CMK (cell line): ENCODE results near the gene NPB.
"Not testable (repeated sequence)": the region's sequence is repeated elsewhere in the genome, so short reads cannot be mapped to it uniquely, and the experiment has no call there.

Experiments used
- DNase-seq: peaks from one replicate; pipeline ENCODE4 v3.0.0-alpha.2; 2010; ENCODE audit warnings: low read depth

NPB gene

GRCh38 chr17:81912441-81913309, 10.6 kb downstream of the NPB start:
- DNase-seq, result no peak

DNA sequence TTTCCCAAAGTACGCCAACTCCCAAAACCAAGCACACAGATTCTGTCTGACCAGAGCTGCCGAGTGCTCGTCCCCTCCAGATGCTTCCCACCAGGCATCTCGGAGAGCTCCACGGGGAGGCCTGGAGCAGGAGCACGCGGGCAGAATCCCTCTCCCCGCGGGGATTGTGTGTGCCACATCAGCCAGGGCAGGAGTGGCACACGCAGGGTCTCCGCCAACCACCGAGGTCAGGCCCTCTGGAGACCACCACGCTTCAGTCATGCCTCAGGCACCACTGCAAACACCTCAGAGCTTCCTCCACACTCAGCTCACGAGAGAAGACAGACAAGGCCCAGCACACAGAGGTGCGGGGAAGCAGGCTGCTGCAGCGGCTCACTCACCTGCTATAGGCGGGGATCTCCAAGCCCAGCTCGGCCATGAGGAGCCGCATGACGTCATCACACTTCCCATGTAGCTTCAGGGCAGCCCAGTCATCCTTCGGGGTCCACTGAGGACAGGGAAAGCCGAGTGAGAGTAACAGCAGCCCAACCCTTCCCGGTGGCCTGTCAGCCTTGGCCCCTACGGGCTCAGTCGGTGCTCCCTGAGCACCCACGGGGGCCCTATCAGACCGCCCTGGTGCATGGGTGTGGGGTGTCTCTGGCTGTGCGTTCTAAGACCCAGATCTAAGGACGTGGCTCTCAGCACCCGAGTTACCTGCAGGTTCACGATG, 11.5 kb downstream of the NPB start:
- no peak for DNase-seq

- no peak for DNase-seq
Measured at GRCh38 chr17:81914103-81914850, 12.2 kb downstream of the NPB start.

GRCh38 chr17:81915331-81915730, 13.3 kb downstream of the NPB start:
- DNase-seq, result no peak

- DNase-seq, result no peak
Measured at GRCh38 chr17:81916234-81917001, 14.4 kb downstream of the NPB start.

DNA sequence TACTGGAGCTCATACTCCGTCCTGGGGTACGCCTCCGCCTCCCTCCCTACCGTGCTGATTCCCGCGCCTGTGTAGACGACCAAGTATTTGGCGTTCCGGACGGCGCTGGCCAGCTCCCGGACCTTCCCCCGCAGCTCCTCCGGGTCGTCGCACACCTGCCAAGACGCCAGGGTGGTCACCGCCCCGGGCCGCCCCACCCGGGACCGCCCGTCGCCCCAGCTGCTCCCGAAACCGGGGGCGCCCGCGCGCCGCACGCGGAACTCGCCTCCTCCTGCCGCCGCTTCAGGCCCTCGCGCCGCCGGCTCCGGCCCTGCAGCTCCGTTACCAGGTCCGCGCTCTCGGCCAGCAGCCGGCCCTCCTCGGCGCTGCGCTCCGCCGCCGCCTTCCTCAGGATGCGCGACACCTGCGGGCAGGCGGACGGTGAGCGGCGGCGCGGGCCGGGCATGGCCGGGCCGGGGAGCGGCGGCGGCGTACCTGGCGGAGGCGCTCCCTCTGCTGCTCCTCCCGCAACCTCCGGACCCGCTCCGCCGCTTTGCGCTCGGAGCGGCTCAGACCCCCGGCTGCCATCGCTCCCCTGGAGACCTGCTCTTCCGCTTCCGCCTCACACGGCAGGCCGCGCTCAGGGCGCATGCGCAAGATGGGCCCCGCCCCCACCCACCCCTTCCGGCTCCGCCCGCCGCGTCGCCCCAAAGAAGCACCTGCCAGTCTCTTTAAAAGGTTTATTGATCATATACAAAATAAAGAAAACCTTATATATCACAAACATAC, 15.7 kb downstream of the NPB start, which contains the start of gene SIRT7:
Gene SIRT7, minus strand, starts transcription at position 612 of the 768 bp plus-strand sequence. Its CDS starts 45 bp downstream, at position 567.
- peak; percentile 68 for DNase-seq

GRCh38 chr17:81918333-81918669, 16.3 kb downstream of the NPB start:
- DNase-seq, result not testable (repeated sequence)

GRCh38 chr17:81918832-81919545, 17.0 kb downstream of the NPB start:
- DNase-seq, result no peak

- no peak for DNase-seq
Measured at GRCh38 chr17:81920612-81921536, 18.8 kb downstream of the NPB start.

- DNase-seq, result no peak
Measured at GRCh38 chr17:81921537-81921862, 19.5 kb downstream of the NPB start.

GRCh38 chr17:81921996-81922565, 20.0 kb downstream of the NPB start:
- no peak for DNase-seq

DNA sequence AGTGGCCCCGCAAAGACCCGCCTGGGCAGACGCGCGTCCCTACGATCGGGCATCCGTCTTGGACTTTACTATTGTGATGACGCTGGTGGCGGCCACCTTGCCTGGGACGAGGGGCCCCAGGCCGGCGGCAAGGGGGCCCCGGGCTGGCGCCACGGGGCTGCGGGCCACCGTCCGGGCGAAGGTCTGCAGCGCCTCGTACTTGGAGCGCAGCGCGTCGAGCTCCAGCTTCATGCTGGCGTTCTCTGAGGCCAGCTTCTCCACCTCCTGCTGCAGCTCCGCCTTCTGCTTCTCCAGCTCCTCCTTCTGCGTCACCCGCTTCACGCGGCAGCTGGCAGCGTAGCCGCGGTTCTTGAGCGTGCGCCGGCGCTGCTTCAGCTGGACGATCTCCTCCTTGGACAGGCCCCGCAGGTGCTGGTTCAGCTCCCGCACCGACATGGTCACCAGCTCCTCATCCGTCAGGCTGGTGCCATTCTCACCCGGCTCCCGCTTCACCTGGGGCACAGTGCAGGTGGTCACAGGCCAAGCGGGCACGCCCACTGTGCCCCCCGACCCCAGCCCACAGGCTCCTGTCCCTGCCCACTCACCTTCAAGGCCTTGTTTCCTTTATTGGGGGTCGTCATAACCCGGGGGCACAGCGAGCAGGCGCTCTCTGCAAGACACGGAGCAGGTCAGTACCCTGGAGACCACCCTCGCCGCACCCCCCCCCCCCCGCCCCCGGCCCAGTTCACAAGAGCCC, 20.7 kb downstream of the NPB start:
- no peak for DNase-seq

GRCh38 chr17:81923302-81924260, 21.5 kb downstream of the NPB start:
- peak; percentile 72 for DNase-seq

DNA sequence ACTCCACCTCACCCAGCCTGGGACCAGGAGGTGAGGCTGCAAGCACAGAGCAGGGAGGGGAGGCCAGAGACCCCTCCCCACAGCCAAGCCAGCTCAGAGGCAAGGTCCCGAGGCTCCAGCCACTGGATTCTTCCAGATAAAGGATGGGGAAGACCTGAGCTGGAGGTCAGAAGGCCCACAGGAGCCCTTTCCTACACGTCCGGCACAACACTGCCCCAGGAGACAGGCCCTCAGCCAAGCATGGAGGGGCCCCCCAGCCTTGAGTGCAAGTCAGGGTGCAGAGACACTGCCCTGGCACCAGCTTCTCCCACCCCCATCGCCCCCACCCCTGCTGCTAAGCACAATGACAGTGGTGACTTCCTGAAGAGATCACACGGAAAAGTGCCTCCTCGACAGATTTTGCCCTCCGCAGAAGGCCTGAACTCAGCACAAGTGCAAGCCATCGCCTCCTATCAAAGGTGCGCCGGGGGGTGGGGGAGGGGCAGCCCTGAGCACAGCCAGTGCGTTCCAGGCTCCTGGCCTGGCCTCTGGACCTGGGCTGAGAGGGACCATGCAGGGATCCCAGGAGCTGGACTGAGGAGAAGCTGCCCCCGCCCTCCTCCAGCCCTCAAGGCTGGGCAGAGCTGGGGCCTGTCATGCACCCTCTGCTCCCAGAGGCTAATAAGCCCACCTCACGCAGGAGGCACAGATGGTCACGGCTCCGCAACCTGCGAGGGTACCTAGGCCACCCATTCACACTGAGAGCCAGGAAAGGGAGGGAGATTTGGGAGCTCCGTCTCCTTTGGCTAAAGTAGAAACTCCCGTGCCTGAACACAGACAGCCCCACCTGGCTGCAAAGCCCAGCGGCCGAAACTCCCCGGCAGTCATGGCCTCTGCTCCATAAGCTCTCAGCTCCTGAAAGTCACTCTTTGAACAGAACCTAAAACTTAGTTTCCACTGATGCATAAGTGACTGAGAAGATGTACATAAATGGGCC, 22.8 kb downstream of the NPB start:
- no peak for DNase-seq

GRCh38 chr17:81925860-81926450, 23.9 kb downstream of the NPB start:
- DNase-seq, result no peak
